ENCODE data around the gene PLEKHA4. TPM values are rescaled to one million over a fixed set of nuclear protein-coding genes. Genes with fewer than 3 reads are reported as not detected.

PLEKHA4 gene
- total and polyA plus RNA-seq, 9 of the 15 experiments (the other 6 are each of a cell fraction or from before 2014, with no cell fraction given), result 0.07 to 30.8 (median 11.4) TPM

DNA sequence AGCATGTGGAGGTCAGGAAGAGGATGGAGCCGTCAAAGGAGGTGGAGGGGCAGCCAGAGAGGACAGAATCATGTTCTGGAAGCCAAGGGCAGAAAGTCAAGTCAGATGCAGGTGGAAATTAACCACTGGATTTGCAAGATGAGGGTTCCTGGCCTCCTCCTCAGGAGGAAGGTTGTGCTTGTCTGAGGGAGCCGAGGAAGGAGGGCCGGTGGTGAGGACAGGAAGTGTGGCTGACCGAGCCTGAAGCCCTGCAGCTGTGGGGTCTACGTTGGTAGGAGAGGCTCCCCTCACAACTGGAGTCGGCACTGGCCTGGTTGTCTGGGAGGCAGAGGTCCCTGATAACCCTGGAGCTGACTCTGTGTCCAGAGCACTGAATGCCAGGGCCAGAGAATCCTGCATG lies 49.7 kb upstream of the PLEKHA4 start:
- ATAC-seq (no peak), DNase-seq (ENCODE audit: extremely low read depth in 1 of 4, low spot score in 3 of 4) (peak in 1 of 4 experiments; percentile 9), FAIRE-seq (no peak)
- H3K4me1 ChIP-seq (replicated peaks in 1 of 2; ENCODE audit: control insufficient read depth in 2 of 2, insufficient read depth in 2 of 2, low read length in 2 of 2), result peaks cover 0 to 13% of the 10 kb centered on the region in 2 experiments; a peak in 3 of 5 replicates
- WGBS (ENCODE audit: insufficient coverage, low coverage, missing lambda C conversion rate), result 76% methylated on average over 5 of the region's 6 CpGs
- intact Hi-C loops (cut with micrococcal nuclease), result no loop called here
- H3K4me3 ChIP-seq, result no peak overlapping the region
- no peak overlapping the region for H2AFZ ChIP-seq (ENCODE audit: low read depth, low read length)
- TF ChIP-seq RBFOX2 (IDR thresholded peaks at IDR 0.05; ENCODE audit: low read depth, low read length) (peak; percentile 40; the same call in 1 of the 2 replicates), FOXP1 (CRISPR knock-in tag; IDR thresholded peaks at IDR 0.05) (no peak), NR2C2 (CRISPR knock-in tag; IDR thresholded peaks at IDR 0.05) (0 out of 2 replicates have a peak, but pooled peaks have one; percentile 24), NR2C2 (tag; IDR thresholded peaks at IDR 0.05) (no peak), POLR2A (conservative IDR thresholded peaks at IDR 0.05) (0 out of 2 replicates have a peak, but pooled peaks have one; percentile 9), CTCFL (IDR thresholded peaks at IDR 0.05; ENCODE audit: borderline replicate concordance, insufficient read depth, low read depth, low read length, poor library complexity, severe bottlenecking) (no peak)
- no peak overlapping the region for H3K4me2 ChIP-seq (ENCODE audit: insufficient read depth, low read length)
- H3K27ac ChIP-seq (ENCODE audit: extremely low read depth, low read depth, low read length), result no peak overlapping the region; the same call in 2 of the 3 replicates
- peaks cover 81% of the 10 kb centered on the region; the same call in 2 of the 3 replicates for H3K36me3 ChIP-seq (ENCODE audit: control insufficient read depth, insufficient read depth, low read length)
- H3K9me1 ChIP-seq (ENCODE audit: control insufficient read depth, insufficient read depth, low read length), result no peaks in the 10 kb centered on the region
- no TSS peak for BruUV-seq (replicated peaks)
- ChIA-PET POLR2A (interaction anchor here (1.1 to 4.7 kb wide), 9 partner anchors 14 to 75 kb away, joined by 3 to 37 read pairs (median 9); partner anchors contain the start of genes DHDH, FTL, NUCB1 and PPP1R15A), CTCF (ENCODE audit: low intra/inter-chr PET ratio) (no interaction called here)
- H3K9me3 ChIP-seq (replicated peaks; ENCODE audit: control insufficient read depth, insufficient read depth, low read depth, low read length), result no peaks in the 10 kb centered on the region
- in situ Hi-C loops (cut with MboI), result no loop called here
- H3K9ac ChIP-seq (ENCODE audit: insufficient read depth in 1 of 2, low read depth in 2 of 2, low read length in 2 of 2), result peak overlapping the region in 1 of 2 experiments; percentile 6; a peak in 1 of 4 replicates
- H3K79me2 ChIP-seq (ENCODE audit: control insufficient read depth, insufficient read depth, low read length), result no peaks in the 10 kb centered on the region
- no peaks in the 10 kb centered on the region for H4K20me1 ChIP-seq (replicated peaks; ENCODE audit: control insufficient read depth, insufficient read depth, low read length)
- H3K27me3 ChIP-seq (ENCODE audit: control insufficient read depth in 2 of 2, insufficient read depth in 2 of 2, low read length in 2 of 2), result no peaks in the 10 kb centered on the region
